Measurements from ENCODE around the gene RECK. TPM values are rescaled to one million over a fixed set of nuclear protein-coding genes. Genes with fewer than 3 reads are reported as not detected.
A peak's percentile ranks its signal among the peaks of the same experiment; 100 is the strongest.

Gene RECK
- total and polyA plus RNA-seq, 5 experiments from 2014 or later, result 9.8 to 14.8 (median 13.2) TPM

DNA sequence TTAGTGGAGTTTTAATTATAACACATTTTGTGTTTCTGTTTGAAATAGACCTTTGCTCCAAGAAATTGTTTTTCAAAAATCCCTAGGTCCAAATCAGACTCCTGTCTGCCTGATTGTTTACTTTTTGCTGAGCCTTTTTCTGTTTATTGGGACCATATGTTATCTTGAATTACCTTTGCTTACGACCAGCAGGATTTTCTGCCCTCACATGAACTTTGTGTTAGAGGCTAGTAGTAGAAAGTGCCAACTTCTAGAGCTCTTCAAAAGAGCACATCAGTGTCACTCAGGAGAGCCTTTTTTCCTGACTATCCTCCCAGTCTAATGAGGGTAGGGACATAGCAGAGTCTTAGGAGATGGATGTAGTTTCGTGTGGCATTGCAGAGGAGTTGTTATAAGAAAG, 10.2 kb downstream of the RECK start:
- Mint-ChIP-seq H3K36me3 (no peaks in the 10 kb centered on the region), H3K27ac (no peak overlapping the region), H3K9me3 (no peaks in the 10 kb centered on the region), H3K4me3 (no peak overlapping the region), H3K4me1 (peaks cover 16 to 29% (median 22%) of the 10 kb centered on the region in 4 donors), H3K27me3 (no peaks in the 10 kb centered on the region)
- DNase-seq (no peak), ATAC-seq (no peak)
- POLR2A ChIA-PET, result no interaction called here

GRCh38 chr9:36049408-36049807, 12.7 kb downstream of the RECK start:
- H3K27me3 Mint-ChIP-seq, result no peaks in the 10 kb centered on the region
- H3K36me3 Mint-ChIP-seq, result peaks cover 0 to 5% (median 3%) of the 10 kb centered on the region in 3 donors
- DNase-seq (no peak), ATAC-seq (no peak)
- POLR2A ChIA-PET, result interaction anchor here (0.7 kb wide), 1 partner anchor 11 kb away, joined by 3 read pairs; no protein-coding TSS in a partner anchor
- H3K4me1 Mint-ChIP-seq, result peaks cover 5 to 15% (median 11%) of the 10 kb centered on the region in 4 donors
- no peak overlapping the region for H3K4me3 Mint-ChIP-seq
- no peak overlapping the region for H3K27ac Mint-ChIP-seq
- no peaks in the 10 kb centered on the region for H3K9me3 Mint-ChIP-seq

GRCh38 chr9:36050476-36050875, 13.8 kb downstream of the RECK start:
- Mint-ChIP-seq H3K4me3 (no peak overlapping the region), H3K9me3 (no peaks in the 10 kb centered on the region), H3K27ac (no peak overlapping the region), H3K36me3 (peaks cover 0 to 5% (median 5%) of the 10 kb centered on the region in 3 donors), H3K27me3 (no peaks in the 10 kb centered on the region), H3K4me1 (peaks cover 0 to 10% (median 6%) of the 10 kb centered on the region in 4 donors)
- ATAC-seq (no peak), DNase-seq (no peak)
- POLR2A ChIA-PET, result no interaction called here

DNA sequence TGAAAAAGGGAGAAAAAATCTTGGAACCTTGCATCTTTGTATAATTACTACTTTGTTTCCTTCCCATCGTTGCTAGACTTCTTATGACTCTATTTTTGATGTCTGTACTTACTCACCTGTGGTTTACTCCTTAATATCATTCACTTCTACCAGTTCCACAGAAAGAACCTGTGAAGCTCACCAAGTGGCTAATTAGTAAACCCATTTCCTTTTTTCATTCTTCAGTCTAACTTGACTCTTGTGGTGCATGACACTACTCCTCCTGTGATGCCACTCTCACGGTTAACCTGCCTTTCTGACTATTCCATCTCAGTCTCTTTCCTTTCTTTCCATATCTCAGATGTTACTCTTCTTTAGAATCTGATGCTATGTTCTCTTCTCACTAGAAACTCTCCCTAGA, 14.6 kb downstream of the RECK start:
- no peaks in the 10 kb centered on the region for H3K27me3 Mint-ChIP-seq
- no peak overlapping the region for H3K27ac Mint-ChIP-seq
- H3K4me3 Mint-ChIP-seq, result no peak overlapping the region
- no peaks in the 10 kb centered on the region for H3K9me3 Mint-ChIP-seq
- DNase-seq (no peak), ATAC-seq (no peak)
- POLR2A ChIA-PET, result interaction anchor here (1.0 kb wide), 1 partner anchor 37 kb away, joined by 3 read pairs; no protein-coding TSS in a partner anchor
- peaks cover 0 to 18% (median 5%) of the 10 kb centered on the region in 4 donors for H3K4me1 Mint-ChIP-seq
- peaks cover 0 to 7% (median 5%) of the 10 kb centered on the region in 3 donors for H3K36me3 Mint-ChIP-seq

DNA sequence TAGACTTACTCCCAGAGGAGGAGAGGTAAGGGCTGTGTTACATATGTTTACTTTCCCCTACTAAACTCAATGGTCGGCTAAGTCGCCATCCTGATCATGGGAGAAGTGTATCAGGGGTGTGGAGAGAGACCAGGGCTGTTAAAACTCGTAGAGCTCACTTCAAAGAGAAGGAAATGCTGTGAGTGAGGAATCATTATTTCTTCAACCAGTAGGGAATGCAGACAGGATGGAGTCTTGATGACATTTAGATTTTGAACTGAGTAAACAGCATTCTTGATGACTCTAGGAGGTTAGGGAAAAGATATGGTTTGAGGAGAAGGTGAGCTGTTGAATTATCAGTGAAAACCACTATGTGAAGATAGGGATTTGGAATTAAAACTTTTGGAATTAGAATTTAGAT, 17.3 kb downstream of the RECK start:
- no peak for ATAC-seq
- no peak overlapping the region for H3K27ac Mint-ChIP-seq
- POLR2A ChIA-PET, result no interaction called here

GRCh38 chr9:36056896-36057295, 20.2 kb downstream of the RECK start:
- ATAC-seq (no peak), DNase-seq (no peak)
- no peak overlapping the region for H3K4me3 Mint-ChIP-seq
- no peaks in the 10 kb centered on the region for H3K9me3 Mint-ChIP-seq
- H3K36me3 Mint-ChIP-seq, result peaks cover 0 to 27% (median 13%) of the 10 kb centered on the region in 3 donors
- POLR2A ChIA-PET, result no interaction called here
- H3K4me1 Mint-ChIP-seq, result peaks cover 0 to 13% (median 0%) of the 10 kb centered on the region in 4 donors
- no peaks in the 10 kb centered on the region for H3K27me3 Mint-ChIP-seq
- no peak overlapping the region for H3K27ac Mint-ChIP-seq

More for the DNA sequence above, 17.3 kb downstream of the RECK start:
- no peaks in the 10 kb centered on the region for H3K27me3 Mint-ChIP-seq
- no peaks in the 10 kb centered on the region for H3K9me3 Mint-ChIP-seq
- H3K4me1 Mint-ChIP-seq, result peaks cover 0 to 13% (median 0%) of the 10 kb centered on the region in 4 donors
- H3K36me3 Mint-ChIP-seq, result peaks cover 0 to 13% (median 9%) of the 10 kb centered on the region in 3 donors
- H3K4me3 Mint-ChIP-seq, result no peak overlapping the region
- DNase-seq, result no peak

DNA sequence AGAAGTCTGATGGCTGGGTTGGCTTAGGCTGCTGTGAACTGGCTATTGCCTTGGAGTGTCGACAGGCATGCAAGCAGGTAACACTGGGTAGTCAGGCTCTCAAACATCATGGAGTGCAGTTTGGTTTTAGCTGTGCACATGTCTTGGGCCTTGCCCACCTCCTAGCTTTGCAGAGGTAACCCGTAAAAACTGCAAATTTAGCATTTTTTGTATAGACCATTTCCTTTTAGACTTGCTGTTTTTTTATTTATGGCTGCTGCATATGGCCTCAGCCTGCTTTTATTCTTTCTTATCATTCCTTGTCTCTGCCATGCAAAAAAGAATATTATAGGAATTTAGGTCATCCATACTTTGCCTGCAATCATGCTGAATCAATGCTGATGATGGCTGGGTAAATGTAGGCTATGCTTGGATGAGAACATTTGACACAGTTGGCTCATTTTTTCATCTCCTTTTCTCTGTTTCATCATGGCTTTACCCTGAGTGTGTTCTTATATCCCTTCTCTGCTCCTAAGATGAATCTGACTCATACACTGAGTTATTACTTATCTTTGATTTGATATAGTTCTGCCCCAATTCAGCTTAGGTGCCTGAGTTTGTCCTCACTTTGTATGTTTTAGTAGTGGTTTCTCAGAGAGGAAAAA, 27.2 kb downstream of the RECK start:
- Mint-ChIP-seq H3K9me3 (no peaks in the 10 kb centered on the region), H3K27me3 (no peaks in the 10 kb centered on the region), H3K36me3 (peaks cover 0 to 45% (median 20%) of the 10 kb centered on the region in 3 donors), H3K4me3 (no peak overlapping the region), H3K4me1 (no peaks in the 10 kb centered on the region), H3K27ac (peak overlapping the region in 1 of 10 donors; percentile 14)
- POLR2A ChIA-PET, result no interaction called here
- ATAC-seq (no peak), DNase-seq (no peak)

- ATAC-seq (no peak), DNase-seq (no peak)
- Mint-ChIP-seq H3K4me1 (no peaks in the 10 kb centered on the region), H3K4me3 (no peak overlapping the region), H3K36me3 (peaks cover 0 to 45% (median 23%) of the 10 kb centered on the region in 3 donors), H3K27me3 (no peaks in the 10 kb centered on the region), H3K27ac (peak overlapping the region in 1 of 10 donors; percentile 14), H3K9me3 (no peaks in the 10 kb centered on the region)
- POLR2A ChIA-PET, result no interaction called here
These were observed 27.8 kb downstream of the RECK start for GRCh38 chr9:36064448-36065037.

DNA sequence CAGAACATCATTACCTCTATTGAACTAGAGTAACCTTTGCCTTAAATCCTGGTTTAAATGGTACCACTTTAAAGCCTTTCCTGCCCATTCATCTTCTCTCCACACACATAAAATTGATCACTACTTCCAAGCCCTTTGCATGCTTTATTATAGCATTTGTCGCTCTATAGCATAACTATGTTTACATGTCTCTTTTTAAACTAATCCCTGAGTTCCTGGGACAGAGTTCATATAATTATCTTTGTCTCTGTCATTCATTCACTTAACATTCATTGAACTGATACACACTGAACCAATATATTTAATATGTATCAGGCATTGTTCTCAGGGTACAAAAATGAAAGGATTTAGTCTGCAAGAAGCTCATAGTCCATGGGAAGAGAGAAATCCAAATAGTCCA, 37.3 kb downstream of the RECK start:
- peaks cover 0 to 4% (median 0%) of the 10 kb centered on the region in 4 donors for H3K4me1 Mint-ChIP-seq
- H3K27ac Mint-ChIP-seq, result peak overlapping the region in 1 of 10 donors; percentile 9
- ATAC-seq, result no peak
- no peak for DNase-seq
- H3K4me3 Mint-ChIP-seq, result no peak overlapping the region
- POLR2A ChIA-PET, result interaction anchor here (0.6 kb wide), 1 partner anchor 19 kb away, joined by 3 read pairs; no protein-coding TSS in a partner anchor
- peaks cover 0 to 18% (median 6%) of the 10 kb centered on the region in 3 donors for H3K36me3 Mint-ChIP-seq
- H3K27me3 Mint-ChIP-seq, result no peaks in the 10 kb centered on the region
- H3K9me3 Mint-ChIP-seq, result no peaks in the 10 kb centered on the region

DNA sequence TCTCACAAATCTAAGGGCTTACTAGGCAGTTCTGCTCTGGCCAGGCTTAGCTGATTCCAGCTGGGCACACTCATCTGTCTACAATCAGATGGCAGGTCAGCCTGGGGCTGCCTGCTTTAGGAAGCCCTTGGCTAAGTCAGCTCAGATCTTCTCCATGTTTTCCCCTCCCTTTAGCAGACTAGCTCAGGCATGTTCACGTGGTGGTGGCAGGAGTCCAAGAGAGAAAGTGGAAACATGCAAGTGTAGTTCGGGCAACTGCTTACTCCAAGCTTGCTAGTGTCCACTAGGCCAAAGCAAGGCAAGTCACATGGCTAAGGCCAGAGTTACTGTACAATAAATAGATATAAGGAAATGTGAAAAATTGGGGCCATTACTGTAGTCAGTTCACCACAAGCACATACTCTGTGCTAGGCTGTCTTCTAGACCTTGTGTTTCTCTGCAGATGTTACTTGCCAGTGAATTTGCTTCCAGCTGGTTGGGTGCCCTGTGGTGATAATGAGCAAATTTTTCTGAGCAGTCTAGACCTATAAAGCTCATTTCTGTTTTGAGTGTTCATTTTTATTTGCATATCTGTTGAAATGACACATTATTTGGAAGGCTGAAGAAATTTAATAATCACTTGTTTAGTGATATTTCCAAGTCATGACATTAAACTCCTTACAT, 38.3 kb downstream of the RECK start:
- POLR2A ChIA-PET, result interaction anchor here (0.6 kb wide), 1 partner anchor 20 kb away, joined by 3 read pairs; no protein-coding TSS in a partner anchor
- DNase-seq (no peak), ATAC-seq (no peak)
- H3K4me1 Mint-ChIP-seq, result peaks cover 0 to 4% (median 0%) of the 10 kb centered on the region in 4 donors
- peaks cover 0 to 15% (median 4%) of the 10 kb centered on the region in 3 donors for H3K36me3 Mint-ChIP-seq
- no peak overlapping the region for H3K27ac Mint-ChIP-seq
- H3K4me3 Mint-ChIP-seq, result no peak overlapping the region
- no peaks in the 10 kb centered on the region for H3K27me3 Mint-ChIP-seq
- no peaks in the 10 kb centered on the region for H3K9me3 Mint-ChIP-seq

DNA sequence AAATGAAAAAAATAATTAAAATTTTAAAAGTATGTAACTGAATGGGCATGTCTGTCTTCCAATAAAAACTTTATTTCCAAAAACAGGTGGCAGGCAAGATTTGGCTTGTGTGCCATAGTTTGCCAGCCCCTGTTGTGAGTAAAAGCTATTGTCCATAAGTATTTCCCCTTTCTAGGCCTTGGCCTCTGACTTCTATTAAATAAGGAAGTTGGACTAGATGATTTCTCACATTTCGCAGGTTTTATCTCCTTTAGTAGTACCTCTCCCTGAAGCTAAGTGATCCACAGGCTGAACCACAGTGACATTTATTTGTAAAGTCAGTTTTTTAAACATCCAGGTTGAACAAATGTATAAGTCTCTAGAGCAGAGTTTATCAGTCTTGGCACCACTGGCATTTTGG, 41.3 kb downstream of the RECK start:
- DNase-seq (no peak), ATAC-seq (no peak)
- POLR2A ChIA-PET, result no interaction called here
- H3K4me1 Mint-ChIP-seq, result peaks cover 0 to 4% (median 0%) of the 10 kb centered on the region in 4 donors
- H3K9me3 Mint-ChIP-seq, result no peaks in the 10 kb centered on the region
- H3K27ac Mint-ChIP-seq, result no peak overlapping the region
- no peak overlapping the region for H3K4me3 Mint-ChIP-seq
- no peaks in the 10 kb centered on the region for H3K27me3 Mint-ChIP-seq
- H3K36me3 Mint-ChIP-seq, result peaks cover 0 to 16% (median 6%) of the 10 kb centered on the region in 3 donors

DNA sequence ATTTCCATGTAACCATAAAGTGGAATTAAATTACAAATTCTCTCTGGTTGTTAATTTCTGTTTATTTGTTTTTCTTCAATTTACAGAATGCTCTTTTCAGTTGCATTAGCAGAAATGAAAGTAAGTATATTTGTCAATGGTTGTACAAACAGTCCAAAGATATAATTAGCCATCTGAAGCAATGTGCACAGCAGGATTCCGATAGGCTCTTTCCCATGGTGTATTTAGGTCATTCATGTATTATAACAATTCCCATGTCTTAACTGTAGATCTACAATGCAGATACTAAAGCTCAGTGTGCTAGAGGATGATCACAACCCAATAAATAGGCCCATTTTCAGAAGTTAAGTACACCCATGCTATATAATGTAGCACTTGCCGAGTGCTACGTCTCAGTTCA, 43.8 kb downstream of the RECK start:
- no peak overlapping the region for H3K27ac Mint-ChIP-seq
- H3K36me3 Mint-ChIP-seq, result peaks cover 0 to 31% (median 11%) of the 10 kb centered on the region in 3 donors

GRCh38 chr9:36082931-36083330, 46.2 kb downstream of the RECK start:
- ATAC-seq (no peak), DNase-seq (no peak)
- Mint-ChIP-seq H3K4me3 (no peak overlapping the region), H3K27ac (no peak overlapping the region), H3K9me3 (no peaks in the 10 kb centered on the region), H3K4me1 (no peaks in the 10 kb centered on the region), H3K36me3 (peaks cover 0 to 41% (median 29%) of the 10 kb centered on the region in 3 donors), H3K27me3 (no peaks in the 10 kb centered on the region)
- POLR2A ChIA-PET, result no interaction called here

More for the DNA sequence above, 43.8 kb downstream of the RECK start:
- POLR2A ChIA-PET, result no interaction called here
- no peaks in the 10 kb centered on the region for H3K27me3 Mint-ChIP-seq
- H3K4me1 Mint-ChIP-seq, result no peaks in the 10 kb centered on the region
- ATAC-seq (no peak), DNase-seq (no peak)
- H3K9me3 Mint-ChIP-seq, result no peaks in the 10 kb centered on the region
- H3K4me3 Mint-ChIP-seq, result no peak overlapping the region
